ENCODE results near the gene EIF5. TPM values are rescaled to one million over a fixed set of nuclear protein-coding genes. Genes with fewer than 3 reads are reported as not detected.

EIF5 gene
- total RNA-seq, 3 donors from 2014 or later = 255 to 342 (median 314) TPM

- ATAC-seq = no peak
- no peaks in the 10 kb centered on the region for H3K9me3 ChIP-seq
- no peak overlapping the region for H3K4me3 ChIP-seq
- no peaks in the 10 kb centered on the region for H3K36me3 ChIP-seq (ENCODE audit: low read depth)
- intact Hi-C loops (cut with DNase I, micrococcal nuclease) = no loop called here
- no peaks in the 10 kb centered on the region for H3K4me1 ChIP-seq (ENCODE audit: low read depth)
- TF ChIP-seq, protein P1, sequence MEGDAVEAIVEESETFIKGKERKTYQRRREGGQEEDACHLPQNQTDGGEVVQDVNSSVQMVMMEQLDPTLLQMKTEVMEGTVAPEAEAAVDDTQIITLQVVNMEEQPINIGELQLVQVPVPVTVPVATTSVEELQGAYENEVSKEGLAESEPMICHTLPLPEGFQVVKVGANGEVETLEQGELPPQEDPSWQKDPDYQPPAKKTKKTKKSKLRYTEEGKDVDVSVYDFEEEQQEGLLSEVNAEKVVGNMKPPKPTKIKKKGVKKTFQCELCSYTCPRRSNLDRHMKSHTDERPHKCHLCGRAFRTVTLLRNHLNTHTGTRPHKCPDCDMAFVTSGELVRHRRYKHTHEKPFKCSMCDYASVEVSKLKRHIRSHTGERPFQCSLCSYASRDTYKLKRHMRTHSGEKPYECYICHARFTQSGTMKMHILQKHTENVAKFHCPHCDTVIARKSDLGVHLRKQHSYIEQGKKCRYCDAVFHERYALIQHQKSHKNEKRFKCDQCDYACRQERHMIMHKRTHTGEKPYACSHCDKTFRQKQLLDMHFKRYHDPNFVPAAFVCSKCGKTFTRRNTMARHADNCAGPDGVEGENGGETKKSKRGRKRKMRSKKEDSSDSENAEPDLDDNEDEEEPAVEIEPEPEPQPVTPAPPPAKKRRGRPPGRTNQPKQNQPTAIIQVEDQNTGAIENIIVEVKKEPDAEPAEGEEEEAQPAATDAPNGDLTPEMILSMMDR (IDR thresholded peaks at IDR 0.05) = no peak
- no peak for DNase-seq
Measured at GRCh38 chr14:103315941-103316340, 18.1 kb upstream of the EIF5 start.

GRCh38 chr14:103316721-103317121, 17.3 kb upstream of the EIF5 start:
- Histone ChIP-seq H3K9me3 (no peaks in the 10 kb centered on the region), H3K4me3 (no peak overlapping the region), H3K4me1 (ENCODE audit: low read depth) (no peaks in the 10 kb centered on the region), H3K36me3 (ENCODE audit: low read depth) (no peaks in the 10 kb centered on the region)
- intact Hi-C loops (cut with DNase I, micrococcal nuclease) = no loop called here
- TF ChIP-seq, protein P1 (IDR thresholded peaks at IDR 0.05) = no peak
- no peak for DNase-seq
- no peak for ATAC-seq

DNA sequence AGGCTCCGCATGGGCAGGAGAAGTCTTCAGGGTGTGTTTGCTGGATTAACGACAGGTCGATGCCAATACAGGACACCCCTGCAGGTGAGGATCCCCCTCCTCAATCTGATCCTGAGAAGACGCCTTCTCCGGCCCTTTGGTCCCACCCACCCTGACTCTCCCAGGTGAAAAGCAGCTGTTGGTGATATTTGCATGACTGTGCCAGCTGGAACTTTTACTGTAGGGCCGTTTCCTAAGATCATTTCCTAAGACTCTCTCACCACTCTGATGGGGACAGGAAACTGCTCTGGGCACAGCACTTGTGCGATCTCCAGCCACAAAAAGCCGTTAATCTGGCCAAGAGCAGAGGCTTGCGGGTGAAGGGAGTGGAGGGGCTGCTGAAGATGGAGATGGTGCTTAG, 16.8 kb upstream of the EIF5 start:
- no peaks in the 10 kb centered on the region for H3K36me3 ChIP-seq (ENCODE audit: low read depth)
- ATAC-seq (no peak), DNase-seq (no peak)
- no peaks in the 10 kb centered on the region for H3K4me1 ChIP-seq (ENCODE audit: low read depth)
- TF ChIP-seq, protein P1 (IDR thresholded peaks at IDR 0.05) = no peak
- intact Hi-C loops (cut with DNase I, micrococcal nuclease) = no loop called here
- H3K9me3 ChIP-seq = no peaks in the 10 kb centered on the region
- no peak overlapping the region for H3K4me3 ChIP-seq

DNA sequence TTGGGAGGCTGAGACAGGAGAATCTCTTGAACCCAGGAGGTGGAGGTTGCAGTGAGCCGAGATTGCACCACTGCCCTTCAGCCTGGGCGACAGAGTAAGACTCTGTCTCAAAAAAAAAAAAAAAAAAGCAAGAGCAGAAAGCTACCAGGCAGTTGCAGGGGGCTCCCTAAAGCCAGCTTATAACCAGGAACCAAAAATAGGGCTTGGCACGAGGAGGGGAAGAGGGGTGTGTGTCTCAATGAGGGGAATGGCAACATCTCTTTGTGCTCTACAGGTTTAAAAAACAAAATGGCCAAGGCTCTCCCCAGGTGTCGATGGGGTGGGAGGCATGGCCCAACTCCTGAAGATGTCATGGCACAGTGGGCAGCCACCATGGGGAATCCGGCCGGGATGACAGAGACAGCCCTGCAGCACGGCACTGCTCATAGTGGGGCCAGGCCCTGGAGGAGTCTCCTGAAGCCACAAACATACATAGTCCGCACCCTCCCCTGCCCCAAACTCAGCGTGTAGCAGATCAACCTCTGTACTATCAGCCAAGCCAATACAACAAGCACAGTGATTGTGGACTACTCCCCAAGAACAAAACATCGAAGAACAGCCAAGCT, 16.0 kb upstream of the EIF5 start:
- DNase-seq = no peak
- TF ChIP-seq, protein P1 (IDR thresholded peaks at IDR 0.05) = no peak
- no peaks in the 10 kb centered on the region for H3K4me1 ChIP-seq (ENCODE audit: low read depth)
- ATAC-seq = no peak
- H3K4me3 ChIP-seq = no peak overlapping the region
- H3K9me3 ChIP-seq = no peaks in the 10 kb centered on the region
- no peaks in the 10 kb centered on the region for H3K36me3 ChIP-seq (ENCODE audit: low read depth)
- intact Hi-C loops (cut with DNase I, micrococcal nuclease) = no loop called here

- H3K36me3 ChIP-seq (ENCODE audit: low read depth) = no peaks in the 10 kb centered on the region
- intact Hi-C loops (cut with DNase I, micrococcal nuclease) = no loop called here
- H3K4me3 ChIP-seq = no peak overlapping the region
- ATAC-seq (peak; percentile 17), DNase-seq (no peak)
- TF ChIP-seq, protein P1 (IDR thresholded peaks at IDR 0.05) = no peak
- H3K9me3 ChIP-seq = no peaks in the 10 kb centered on the region
- no peaks in the 10 kb centered on the region for H3K4me1 ChIP-seq (ENCODE audit: low read depth)
Measured at GRCh38 chr14:103318750-103319419, 15.2 kb upstream of the EIF5 start.

All from mucosa of descending colon (tissue), 3 donors.